T-helper 2 cell treated with Interferon-gamma antibody and Interleukin-4, amounts not matched to agents 100 ng/mL and 5 ng/mL, for 36 hours (primary cell): ENCODE data around the gene UBQLNL. TPM values are rescaled to one million over a fixed set of nuclear protein-coding genes. Genes with fewer than 3 reads are reported as not detected.

ENCODE experiments used
- intact Hi-C: fragments of 100-400 bp; cut with micrococcal nuclease; formaldehyde crosslinking; loops from one replicate; pipeline ENCODE4 v1.15.1; 2023
- total RNA-seq: library from RNA; stranded (reverse); gene quantifications from 2 replicates; pipeline ENCODE4 v1.2.3, GENCODE V29; 2022

Gene UBQLNL
- total RNA-seq, 1 donor from 2014 or later, result 0.09 TPM

- intact Hi-C loops, result no loop called here
Observed at GRCh38 chr11:5507933-5508305, 8.6 kb downstream of the UBQLNL start.

- intact Hi-C loops, result no loop called here
Observed at GRCh38 chr11:5507177-5507932, 9.1 kb downstream of the UBQLNL start.

GRCh38 chr11:5505363-5506048 lies 11.0 kb downstream of the UBQLNL start:
- intact Hi-C loops, result no loop called here

DNA sequence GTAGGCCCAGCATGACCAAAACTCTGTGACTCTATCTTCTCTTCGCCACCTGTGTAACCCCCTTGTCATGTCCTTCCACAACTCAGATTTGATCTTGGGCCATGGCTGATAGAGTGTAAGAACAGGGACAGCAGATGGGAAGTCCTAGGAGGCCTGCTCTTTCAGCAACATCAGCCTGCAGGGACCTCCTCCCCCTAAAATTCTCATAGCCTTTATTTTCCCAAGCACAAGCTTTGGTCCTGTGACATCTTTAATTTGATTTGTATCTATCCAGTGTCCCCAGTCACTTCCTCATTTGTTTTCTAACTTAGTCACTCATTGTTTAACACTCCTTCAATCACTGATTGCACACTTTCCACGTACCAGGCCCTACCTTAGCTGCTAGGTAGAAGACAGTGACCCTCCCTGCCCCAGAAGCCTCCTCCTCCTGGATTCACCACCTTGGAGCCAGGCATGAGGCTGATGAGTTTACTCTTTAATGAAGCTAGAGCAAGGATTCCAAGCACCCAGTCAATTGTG lies 12.0 kb downstream of the UBQLNL start:
- intact Hi-C loops, result no loop called here

GRCh38 chr11:5500393-5500801 lies 16.1 kb downstream of the UBQLNL start:
- intact Hi-C loops, result no loop called here

GRCh38 chr11:5499671-5500070 lies 16.8 kb downstream of the UBQLNL start:
- intact Hi-C loops, result no loop called here

GRCh38 chr11:5489576-5490357 lies 26.7 kb downstream of the UBQLNL start:
- intact Hi-C loops, result no loop called here

DNA sequence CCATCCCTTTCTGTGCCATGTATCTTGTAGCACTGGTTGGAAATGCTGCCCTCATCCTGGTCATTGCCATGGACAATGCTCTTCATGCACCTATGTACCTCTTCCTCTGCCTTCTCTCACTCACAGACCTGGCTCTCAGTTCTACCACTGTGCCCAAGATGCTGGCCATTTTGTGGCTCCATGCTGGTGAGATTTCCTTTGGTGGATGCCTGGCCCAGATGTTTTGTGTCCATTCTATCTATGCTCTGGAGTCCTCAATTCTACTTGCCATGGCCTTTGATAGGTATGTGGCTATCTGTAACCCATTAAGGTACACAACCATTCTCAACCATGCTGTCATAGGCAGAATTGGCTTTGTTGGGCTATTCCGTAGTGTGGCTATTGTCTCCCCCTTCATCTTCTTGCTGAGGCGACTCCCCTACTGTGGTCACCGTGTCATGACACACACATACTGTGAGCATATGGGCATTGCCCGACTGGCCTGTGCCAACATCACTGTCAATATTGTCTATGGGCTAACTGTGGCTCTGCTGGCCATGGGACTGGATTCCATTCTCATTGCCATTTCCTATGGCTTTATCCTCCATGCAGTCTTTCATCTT lies 27.6 kb downstream of the UBQLNL start:
- intact Hi-C loops, result no loop called here

- intact Hi-C loops, result no loop called here
Observed at GRCh38 chr11:5488385-5488784, 28.1 kb downstream of the UBQLNL start, which contains the start of gene OR52D1. Gene OR52D1, plus strand, starts transcription at chr11:5488685. Its CDS starts 22 bp downstream, at chr11:5488707.

GRCh38 chr11:5486421-5486820 lies 30.1 kb downstream of the UBQLNL start:
- intact Hi-C loops, result no loop called here

GRCh38 chr11:5486003-5486402 lies 30.5 kb downstream of the UBQLNL start:
- intact Hi-C loops, result no loop called here

DNA sequence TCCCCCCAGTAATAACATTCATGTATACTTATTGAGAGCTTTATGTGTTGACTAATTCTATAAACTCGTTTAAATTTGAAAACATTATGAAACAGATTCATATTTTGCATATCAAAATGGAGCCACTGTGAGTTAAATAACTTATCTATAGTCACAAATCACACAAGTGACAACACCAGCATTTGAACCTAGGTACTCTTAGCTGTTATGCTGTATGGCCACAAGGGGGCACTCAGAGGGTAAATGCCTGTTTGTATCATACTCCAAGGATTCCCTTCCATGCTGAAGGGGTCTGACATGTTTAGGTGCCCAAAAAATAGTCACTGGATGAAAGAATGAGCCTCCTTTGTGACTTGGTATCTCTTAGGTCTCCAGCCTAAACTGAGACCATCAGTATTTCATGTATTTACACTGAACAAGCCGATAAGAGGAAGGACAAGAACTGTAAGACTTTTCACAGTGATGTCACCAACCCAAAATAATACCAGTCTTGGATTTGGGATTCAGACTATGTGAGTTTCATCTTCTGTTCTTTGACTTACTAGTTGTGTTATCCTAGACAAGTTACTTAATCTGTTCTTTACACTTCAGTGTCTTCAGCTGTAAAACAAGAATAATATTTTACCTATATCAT lies 40.2 kb downstream of the UBQLNL start:
- intact Hi-C loops, result loop anchor here (1.0 to 5.0 kb wide), 2 partner anchors 76 to 332 kb away; partner anchors contain the start of gene OR52N2

- intact Hi-C loops, result no loop called here
Observed at GRCh38 chr11:5473921-5474320, 42.6 kb downstream of the UBQLNL start.

DNA sequence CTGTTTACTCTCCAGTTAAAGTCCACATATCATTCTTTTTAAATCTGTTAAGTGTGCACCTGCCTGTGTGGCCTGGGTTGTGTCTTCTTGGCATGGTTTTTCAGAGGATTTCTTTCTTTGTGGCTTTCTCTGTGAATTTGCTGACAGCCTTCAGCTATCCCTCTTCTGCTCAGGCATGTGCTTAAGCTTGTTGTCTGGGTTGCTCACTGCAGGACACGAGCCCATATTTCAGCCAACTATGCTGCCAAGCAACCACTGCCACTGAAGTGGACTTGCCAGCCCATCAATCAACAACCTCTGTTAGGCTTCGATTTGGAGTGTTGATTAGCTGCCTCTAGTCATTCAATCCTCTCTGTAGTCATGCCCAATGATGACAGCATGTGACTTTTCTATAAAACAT lies 49.0 kb downstream of the UBQLNL start:
- intact Hi-C loops, result no loop called here

Other genes starting within 250 kb of the UBQLNL start
- not detected in 2 replicates for gene HBE1, start 246.8 kb downstream of the UBQLNL start, total RNA-seq
- not detected in 2 replicates for gene OR51B4, start 214.8 kb downstream of the UBQLNL start, total RNA-seq
- not detected in 2 replicates for gene OR51B2, start 192.4 kb downstream of the UBQLNL start, total RNA-seq
- not detected in 2 replicates for gene OR51B5, start 173.2 kb downstream of the UBQLNL start, total RNA-seq
- gene OR51B6, start 165.2 kb downstream of the UBQLNL start, total RNA-seq, result not detected in 2 replicates
- not detected in 2 replicates for gene OR51M1, start 132.9 kb downstream of the UBQLNL start, total RNA-seq
- not detected in 2 replicates for gene OR51Q1, start 94.6 kb downstream of the UBQLNL start, total RNA-seq
- gene OR51I1, start 75.2 kb downstream of the UBQLNL start, total RNA-seq, result not detected in 2 replicates
- not detected in 2 replicates for gene OR51I2, start 67.4 kb downstream of the UBQLNL start, total RNA-seq
- not detected in 2 replicates for gene OR52D1, start 28.0 kb downstream of the UBQLNL start, total RNA-seq
- gene UBQLN3, start 6.7 kb downstream of the UBQLNL start, total RNA-seq, result not detected in 2 replicates
- gene OR52H1, start 31.8 kb upstream of the UBQLNL start, total RNA-seq, result not detected in 2 replicates
- not detected in 2 replicates for gene OR52B6, start 64.2 kb upstream of the UBQLNL start, total RNA-seq
- 0.18 and 0.25 TPM in 2 replicates for gene TRIM6, start 79.9 kb upstream of the UBQLNL start, total RNA-seq
- gene TRIM34, start 108.3 kb upstream of the UBQLNL start, total RNA-seq, result 7.4 and 8.8 TPM in 2 replicates
- 22.1 and 24.4 TPM in 2 replicates for gene TRIM5, start 168.4 kb upstream of the UBQLNL start, total RNA-seq
- gene TRIM22, start 173.1 kb upstream of the UBQLNL start, total RNA-seq, result 173 and 177 TPM in 2 replicates
- 0.09 and 0.36 TPM in 2 replicates for gene OR56B1, start 219.7 kb upstream of the UBQLNL start, total RNA-seq
- gene OR52N4, start 237.5 kb upstream of the UBQLNL start, total RNA-seq, result 0.52 and 0.57 TPM in 2 replicates